PC-3 (cell line): ENCODE data around the gene VPREB3.

Experiments
- CTCF ChIP-seq: fragments of 300-600 bp; sonication (generic); conservative IDR thresholded peaks from 2 replicates; pipeline ENCODE4 v1.5.1; 2017; ENCODE audit warnings: antibody characterized with exemption, low read depth, mild to moderate bottlenecking, low read length
- EZH2 ChIP-seq: fragments of 300-600 bp; sonication (generic); IDR thresholded peaks from one replicate; pipeline ENCODE4 v1.6.1; 2017; ENCODE audit warnings: antibody characterized with exemption, mild to moderate bottlenecking, low read length; ENCODE audit not compliant: unreplicated experiment
- EZH2phosphoT487 ChIP-seq: fragments of 300-600 bp; sonication (generic); IDR thresholded peaks from 2 replicates; pipeline ENCODE4 v1.6.1; 2018; ENCODE audit warnings: mild to moderate bottlenecking, antibody characterized with exemption, low read length, borderline replicate concordance

GRCh38 chr22:23774922-23775436 is 20.8 kb upstream of the VPREB3 start:
- TF ChIP-seq EZH2phosphoT487 (no peak), CTCF (no peak), EZH2 (no peak)
